LNCaP clone FGC (cell line): ENCODE results near the gene CSTA.

Experiments used
- DNase-seq: peaks from one replicate; pipeline ENCODE4 v3.0.0-alpha.2; 2011; ENCODE audit warnings: low read depth
- H3K4me3 ChIP-seq: 2 replicates; pipeline ENCODE4 v1.5.1; 2011; ENCODE audit warnings: mild to moderate bottlenecking, low read depth, low read length, control low read depth
- CTCF ChIP-seq: IDR thresholded peaks from 2 replicates; pipeline ENCODE4 v1.5.1; 2012; ENCODE audit warnings: mild to moderate bottlenecking; ENCODE audit not compliant: control insufficient read depth, insufficient read depth; ENCODE audit errors: extremely low read depth

Gene CSTA

GRCh38 chr3:122299215-122299614 lies 25.8 kb upstream of the CSTA start:
- H3K4me3 ChIP-seq, result no peak overlapping the region
- no peak for DNase-seq
- no peak for TF ChIP-seq CTCF

- H3K4me3 ChIP-seq, result no peak overlapping the region
- TF ChIP-seq CTCF, result peak; percentile 62
- no peak for DNase-seq
Observed at GRCh38 chr3:122299872-122300460, 25.1 kb upstream of the CSTA start.

- TF ChIP-seq CTCF, result no peak
- H3K4me3 ChIP-seq, result no peak overlapping the region
- no peak for DNase-seq
Observed at GRCh38 chr3:122301063-122301462, 24.0 kb upstream of the CSTA start.

GRCh38 chr3:122305818-122306621 lies 19.0 kb upstream of the CSTA start:
- TF ChIP-seq CTCF, result peak; percentile 84
- peak; percentile 58 for DNase-seq
- no peak overlapping the region for H3K4me3 ChIP-seq

GRCh38 chr3:122306622-122306953 lies 18.5 kb upstream of the CSTA start:
- no peak for DNase-seq
- TF ChIP-seq CTCF, result no peak
- no peak overlapping the region for H3K4me3 ChIP-seq

- no peak for DNase-seq
- no peak for TF ChIP-seq CTCF
- H3K4me3 ChIP-seq, result no peak overlapping the region
Observed at GRCh38 chr3:122307094-122307687, 17.9 kb upstream of the CSTA start.
